HG03066 (cell line): ENCODE measurements around the gene PRAMEF5.
"Not testable (repeated sequence)": the region's sequence is repeated elsewhere in the genome, so short reads cannot be mapped to it uniquely, and the experiment has no call there.

Experiments used
- ATAC-seq: cut with Tn5 transposase; IDR thresholded peaks from one replicate; pipeline ENCODE4 v1.9.1; 2021; ENCODE audit warnings: low read depth; ENCODE audit not compliant: unreplicated experiment

Gene PRAMEF5

DNA sequence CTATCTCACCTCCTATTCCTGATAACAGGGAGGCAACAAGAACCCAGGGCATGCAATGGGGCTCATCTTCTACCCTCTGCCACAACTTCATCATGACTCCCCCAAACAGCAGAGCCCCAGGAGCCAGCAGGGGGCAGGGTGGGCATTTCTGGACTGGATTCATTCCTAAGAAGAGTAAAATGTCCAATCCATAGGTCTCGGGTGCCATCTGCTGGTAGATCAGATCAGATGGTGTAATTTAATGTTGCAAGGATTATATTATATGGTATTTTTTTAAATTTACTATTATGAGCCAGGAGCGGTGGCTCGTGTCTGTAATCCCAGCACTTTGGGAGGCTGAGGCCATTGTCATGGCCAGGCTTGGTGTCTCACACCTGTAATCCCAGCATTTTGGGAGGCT is 11.1 kb downstream of the PRAMEF5 start:
- ATAC-seq, result not testable (repeated sequence)

DNA sequence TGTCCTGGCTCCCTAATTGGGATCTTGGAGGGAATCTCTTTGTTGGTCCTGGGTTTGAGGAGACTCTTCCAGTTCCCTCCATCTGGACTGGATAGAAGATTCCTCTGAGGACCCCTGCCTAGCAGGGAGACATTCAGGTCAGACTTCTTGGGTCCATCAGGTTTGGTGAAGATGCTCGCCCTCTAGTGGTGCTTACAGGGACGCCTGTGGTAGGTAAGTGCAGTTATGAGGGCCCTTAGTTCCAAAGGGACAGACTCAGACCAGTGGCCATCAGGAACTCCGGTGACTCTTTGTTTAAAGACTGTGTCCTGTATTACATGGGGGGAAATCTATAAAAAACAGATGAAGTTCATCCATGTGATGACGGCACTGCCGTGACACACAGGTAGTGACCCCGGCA is 23.0 kb downstream of the PRAMEF5 start:
- not testable (repeated sequence) for ATAC-seq

- ATAC-seq, result not testable (repeated sequence)
Observed at GRCh38 chr1:13279617-13280016, 25.6 kb downstream of the PRAMEF5 start.

GRCh38 chr1:13285037-13285436 is 31.0 kb downstream of the PRAMEF5 start, which contains the start of gene PRAMEF8:
Gene PRAMEF8, minus strand, starts transcription at chr1:13285137. Its CDS starts 1,046 bp downstream, at chr1:13284091.
- ATAC-seq, result not testable (repeated sequence)

DNA sequence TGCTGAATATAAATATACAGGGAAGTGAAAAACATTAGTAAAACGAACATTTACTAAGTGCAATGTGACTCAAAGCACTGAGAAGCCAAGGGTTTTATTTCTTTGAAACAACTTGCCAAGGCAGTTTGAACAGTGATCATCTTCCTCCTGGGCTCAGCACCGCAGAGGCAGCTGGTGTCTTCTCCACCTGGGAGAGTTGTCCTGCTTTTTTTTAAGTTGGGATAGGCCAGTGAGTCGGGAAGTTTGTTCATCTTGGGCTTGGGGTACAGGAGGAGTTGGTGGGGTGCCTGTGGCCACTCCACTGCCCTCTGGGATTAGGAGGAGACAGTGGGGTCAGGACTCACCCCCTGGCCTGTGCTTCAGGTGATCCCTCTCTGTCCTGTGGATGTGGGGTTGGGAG is 35.0 kb downstream of the PRAMEF5 start:
- ATAC-seq, result not testable (repeated sequence)

GRCh38 chr1:13297216-13297931 is 43.4 kb downstream of the PRAMEF5 start:
- ATAC-seq, result not testable (repeated sequence)

DNA sequence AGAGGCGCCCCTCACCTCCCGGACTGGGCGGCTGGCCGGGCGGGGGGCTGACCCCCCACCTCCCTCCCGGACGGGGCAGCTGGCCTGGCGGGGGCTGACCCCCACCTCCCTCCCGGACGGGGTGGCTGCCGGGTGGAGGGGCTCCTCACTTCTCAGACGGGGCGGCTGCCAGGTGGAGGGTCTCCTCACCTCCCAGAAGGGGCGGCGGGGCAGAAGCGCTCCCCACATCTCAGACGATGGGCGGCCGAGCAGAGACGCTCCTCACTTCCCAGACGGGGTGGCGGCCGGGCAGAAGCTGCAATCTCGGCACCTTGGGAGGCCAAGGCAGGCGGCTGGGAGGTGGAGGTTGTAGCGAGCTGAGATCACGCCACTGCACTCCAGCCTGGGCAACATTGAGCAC is 44.7 kb downstream of the PRAMEF5 start:
- not testable (repeated sequence) for ATAC-seq

DNA sequence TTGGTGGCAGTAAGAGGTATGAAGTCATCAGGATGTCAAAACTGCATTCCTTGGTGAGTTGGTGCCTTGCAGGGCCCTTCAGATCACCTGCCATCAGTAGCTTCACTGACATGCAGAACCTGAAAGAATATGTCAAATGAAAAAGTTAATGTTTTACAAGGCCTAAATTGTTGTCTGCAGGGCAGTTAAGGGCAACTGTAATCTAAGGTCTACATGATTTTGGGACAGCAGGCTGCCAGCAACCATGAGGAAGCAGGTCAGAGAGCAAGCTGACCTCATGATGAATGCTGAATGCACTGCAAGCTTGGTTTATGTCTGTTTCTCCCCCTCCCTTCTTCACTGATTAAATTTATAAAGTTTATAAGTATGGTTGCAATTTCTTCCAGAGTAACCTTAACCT is 48.2 kb downstream of the PRAMEF5 start:
- ATAC-seq, result not testable (repeated sequence)

GRCh38 chr1:13303239-13303638 is 49.2 kb downstream of the PRAMEF5 start, which contains the start of gene PRAMEF33:
Gene PRAMEF33, plus strand, starts transcription at chr1:13303539. Its CDS starts 2,416 bp downstream, at chr1:13305955.
- ATAC-seq, result not testable (repeated sequence)
